ENCODE measurements around the gene THOC6.

The THOC6 gene

GRCh38 chr16:3007957-3008689 is 15.7 kb upstream of the THOC6 start:
- DNase-seq (ENCODE audit: extremely low spot score) = no peak
- TF ChIP-seq NFRKB (IDR thresholded peaks at IDR 0.05) (no peak), L3MBTL2 (conservative IDR thresholded peaks at IDR 0.05) (no peak), BHLHE40 (IDR thresholded peaks at IDR 0.05; ENCODE audit: borderline replicate concordance) (no peak), CTBP1 (IDR thresholded peaks at IDR 0.05; ENCODE audit: borderline replicate concordance) (no peak), HDGF (IDR thresholded peaks at IDR 0.05; ENCODE audit: borderline replicate concordance) (no peak), SUZ12 (IDR thresholded peaks at IDR 0.05) (no peak), LEF1 (IDR thresholded peaks at IDR 0.05; ENCODE audit: borderline replicate concordance) (no peak), TARDBP (IDR thresholded peaks at IDR 0.05) (no peak), FOXM1 (IDR thresholded peaks at IDR 0.05; ENCODE audit: borderline replicate concordance) (no peak), SP1 (IDR thresholded peaks at IDR 0.05) (no peak), PKNOX1 (IDR thresholded peaks at IDR 0.05) (no peak), ARNT (IDR thresholded peaks at IDR 0.05) (no peak), FOXK2 (IDR thresholded peaks at IDR 0.05) (no peak), FOXA1 (IDR thresholded peaks at IDR 0.05) (no peak), ZNF384 (IDR thresholded peaks at IDR 0.05) (no peak), ELF4 (IDR thresholded peaks at IDR 0.05) (no peak)
- ChIA-PET CTCF (interaction anchor here (1.3 to 1.6 kb wide), 2 partner anchors 10 to 20 kb away, joined by 3 to 10 read pairs; partner anchors contain the start of gene CLDN6), POLR2A (interaction anchor here (0.7 to 5.3 kb wide), 4 partner anchors 13 to 90 kb away, joined by 3 to 60 read pairs (median 4); partner anchors contain the start of genes CLDN6, HCFC1R1, PKMYT1 and THOC6)

- POLR2A ChIA-PET = interaction anchor here (1.9 to 5.3 kb wide), 3 partner anchors 12 to 19 kb away, joined by 5 to 60 read pairs (median 44); partner anchors contain the start of genes CLDN6, HCFC1R1, THOC6 and TNFRSF12A
- no peak for DNase-seq (ENCODE audit: extremely low spot score)
- TF ChIP-seq LEF1 (IDR thresholded peaks at IDR 0.05; ENCODE audit: borderline replicate concordance) (no peak), NFRKB (IDR thresholded peaks at IDR 0.05) (no peak), HDGF (IDR thresholded peaks at IDR 0.05; ENCODE audit: borderline replicate concordance) (no peak), SUZ12 (IDR thresholded peaks at IDR 0.05) (no peak), FOXK2 (IDR thresholded peaks at IDR 0.05) (no peak), ELF4 (IDR thresholded peaks at IDR 0.05) (no peak), FOXA1 (IDR thresholded peaks at IDR 0.05) (no peak), PKNOX1 (IDR thresholded peaks at IDR 0.05) (no peak), TARDBP (IDR thresholded peaks at IDR 0.05) (no peak), BHLHE40 (IDR thresholded peaks at IDR 0.05; ENCODE audit: borderline replicate concordance) (no peak), ZNF384 (IDR thresholded peaks at IDR 0.05) (no peak), SP1 (IDR thresholded peaks at IDR 0.05) (no peak), FOXM1 (IDR thresholded peaks at IDR 0.05; ENCODE audit: borderline replicate concordance) (no peak), ARNT (IDR thresholded peaks at IDR 0.05) (no peak)
- CTCF ChIA-PET = interaction anchor here (1.6 kb wide), 1 partner anchor 10 kb away, joined by 10 read pairs; the partner anchor contains the start of gene CLDN6
These were observed 15.2 kb upstream of the THOC6 start for GRCh38 chr16:3008690-3009037.

GRCh38 chr16:3009568-3010390 is 14.1 kb upstream of the THOC6 start:
- POLR2A ChIA-PET = interaction anchor here (1.3 to 4.3 kb wide), 3 partner anchors 9 to 29 kb away, joined by 3 to 44 read pairs (median 6); partner anchors contain the start of genes CLDN6, HCFC1R1, PKMYT1 and THOC6
- CTCF ChIA-PET = interaction anchor here (0.6 to 1.7 kb wide), 4 partner anchors 9 to 23 kb away, joined by 3 to 6 read pairs (median 4); no protein-coding TSS in a partner anchor
- TF ChIP-seq ARNT (IDR thresholded peaks at IDR 0.05) = no peak
- TF ChIP-seq TARDBP (IDR thresholded peaks at IDR 0.05) = no peak
- TF ChIP-seq ZNF384 (IDR thresholded peaks at IDR 0.05) = no peak
- TF ChIP-seq PKNOX1 (IDR thresholded peaks at IDR 0.05) = no peak
- no peak for TF ChIP-seq HDGF (IDR thresholded peaks at IDR 0.05; ENCODE audit: borderline replicate concordance)
- TF ChIP-seq L3MBTL2 (conservative IDR thresholded peaks at IDR 0.05) = no peak
- TF ChIP-seq LEF1 (IDR thresholded peaks at IDR 0.05; ENCODE audit: borderline replicate concordance) = no peak
- no peak for TF ChIP-seq ELF4 (IDR thresholded peaks at IDR 0.05)
- TF ChIP-seq BHLHE40 (IDR thresholded peaks at IDR 0.05; ENCODE audit: borderline replicate concordance) = no peak
- no peak for TF ChIP-seq SP1 (IDR thresholded peaks at IDR 0.05)
- TF ChIP-seq FOXM1 (IDR thresholded peaks at IDR 0.05; ENCODE audit: borderline replicate concordance) = no peak
- TF ChIP-seq NFRKB (IDR thresholded peaks at IDR 0.05) = no peak
- TF ChIP-seq CTBP1 (IDR thresholded peaks at IDR 0.05; ENCODE audit: borderline replicate concordance) = no peak
- no peak for TF ChIP-seq FOXK2 (IDR thresholded peaks at IDR 0.05)
- no peak for TF ChIP-seq FOXA1 (IDR thresholded peaks at IDR 0.05)
- no peak for TF ChIP-seq SUZ12 (IDR thresholded peaks at IDR 0.05)
- no peak for DNase-seq (ENCODE audit: extremely low spot score)

- DNase-seq (ENCODE audit: extremely low spot score) = no peak
- TF ChIP-seq NFRKB (IDR thresholded peaks at IDR 0.05) (no peak), BHLHE40 (IDR thresholded peaks at IDR 0.05; ENCODE audit: borderline replicate concordance) (no peak)
- POLR2A ChIA-PET = interaction anchor here (1.3 to 4.3 kb wide), 3 partner anchors 8 to 30 kb away, joined by 3 to 44 read pairs (median 6); partner anchors contain the start of genes CLDN6, HCFC1R1, PKMYT1 and THOC6
- CTCF ChIA-PET = interaction anchor here (0.7 to 1.7 kb wide), 3 partner anchors 8 to 21 kb away, joined by 3 to 6 read pairs (median 3); no protein-coding TSS in a partner anchor
These were observed 13.3 kb upstream of the THOC6 start for GRCh38 chr16:3010510-3010909.

GRCh38 chr16:3012246-3012645 is 11.6 kb upstream of the THOC6 start:
- TF ChIP-seq TARDBP (IDR thresholded peaks at IDR 0.05) (no peak), SUZ12 (IDR thresholded peaks at IDR 0.05) (no peak), LEF1 (IDR thresholded peaks at IDR 0.05; ENCODE audit: borderline replicate concordance) (no peak), CTBP1 (IDR thresholded peaks at IDR 0.05; ENCODE audit: borderline replicate concordance) (no peak), FOXA1 (IDR thresholded peaks at IDR 0.05) (no peak), ZNF384 (IDR thresholded peaks at IDR 0.05) (no peak), PKNOX1 (IDR thresholded peaks at IDR 0.05) (no peak), BHLHE40 (IDR thresholded peaks at IDR 0.05; ENCODE audit: borderline replicate concordance) (no peak), ELF4 (IDR thresholded peaks at IDR 0.05) (no peak), FOXK2 (IDR thresholded peaks at IDR 0.05) (no peak), SP1 (IDR thresholded peaks at IDR 0.05) (no peak), HDGF (IDR thresholded peaks at IDR 0.05; ENCODE audit: borderline replicate concordance) (no peak), FOXM1 (IDR thresholded peaks at IDR 0.05; ENCODE audit: borderline replicate concordance) (no peak), L3MBTL2 (conservative IDR thresholded peaks at IDR 0.05) (no peak)
- CTCF ChIA-PET = interaction anchor here (0.9 kb wide), 1 partner anchor 16 kb away, joined by 3 read pairs; no protein-coding TSS in a partner anchor
- DNase-seq (ENCODE audit: extremely low spot score) = no peak
- POLR2A ChIA-PET = interaction anchor here (1.0 to 4.3 kb wide), 4 partner anchors 10 to 32 kb away, joined by 3 to 44 read pairs (median 4); partner anchors contain the start of genes HCFC1R1, PKMYT1, THOC6 and TNFRSF12A
